ENCODE measurements around the gene NR4A3. TPM values are rescaled to one million over a fixed set of nuclear protein-coding genes. Genes with fewer than 3 reads are reported as not detected.

The NR4A3 gene
- total and polyA plus RNA-seq, 2 donors from 2014 or later, result 0.34 to 9.1 TPM

DNA sequence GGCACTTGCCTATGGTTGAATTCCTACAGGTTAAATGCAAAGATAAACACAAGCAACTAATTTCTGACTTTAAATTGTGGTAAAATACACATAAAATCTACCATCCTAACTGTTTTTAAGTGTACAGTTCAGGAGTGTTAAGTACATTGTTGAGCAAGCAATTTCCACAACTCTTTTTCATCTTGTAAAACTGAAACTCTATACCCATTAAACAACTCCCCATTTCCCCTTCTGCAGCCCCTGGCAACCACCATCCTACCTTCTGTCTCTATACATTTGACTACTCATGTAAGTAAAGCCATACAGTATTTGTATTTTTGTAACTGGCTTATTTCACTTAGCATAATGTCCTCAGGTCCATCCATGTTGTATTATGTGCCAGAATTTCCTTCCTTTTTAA, 46.3 kb downstream of the NR4A3 start:
- DNase-seq (no peak), FAIRE-seq (no peak)
- intact Hi-C loops (cut with DNase I), result no loop called here

DNA sequence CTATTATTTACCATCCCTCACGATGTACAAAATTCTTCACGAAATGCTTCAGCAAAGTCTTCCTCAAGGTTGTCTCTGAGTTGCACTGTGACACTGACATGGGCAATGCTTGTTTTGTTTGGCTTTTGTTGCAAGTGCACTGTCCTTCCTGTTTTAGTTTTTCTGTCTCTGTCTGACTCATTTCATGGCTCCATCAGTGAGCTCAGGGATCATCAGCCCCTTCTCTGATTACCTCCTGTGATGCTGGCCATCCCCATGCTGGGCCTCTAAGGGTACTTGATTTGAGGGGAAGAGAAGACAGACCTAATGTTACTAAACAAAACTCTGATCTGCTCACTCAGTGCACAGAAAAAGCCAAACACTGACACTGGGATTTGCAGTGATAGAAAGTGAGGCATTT, 47.2 kb downstream of the NR4A3 start:
- no peaks in the 10 kb centered on the region for H3K27me3 ChIP-seq (ENCODE audit: control insufficient read depth, insufficient read depth, low read length)
- FAIRE-seq (no peak), DNase-seq (no peak)
- intact Hi-C loops (cut with DNase I), result no loop called here
- H3K36me3 ChIP-seq (ENCODE audit: control insufficient read depth in 2 of 3, insufficient read depth in 3 of 3, low read length in 3 of 3), result no peaks in the 10 kb centered on the region
- TF ChIP-seq, protein P1, sequence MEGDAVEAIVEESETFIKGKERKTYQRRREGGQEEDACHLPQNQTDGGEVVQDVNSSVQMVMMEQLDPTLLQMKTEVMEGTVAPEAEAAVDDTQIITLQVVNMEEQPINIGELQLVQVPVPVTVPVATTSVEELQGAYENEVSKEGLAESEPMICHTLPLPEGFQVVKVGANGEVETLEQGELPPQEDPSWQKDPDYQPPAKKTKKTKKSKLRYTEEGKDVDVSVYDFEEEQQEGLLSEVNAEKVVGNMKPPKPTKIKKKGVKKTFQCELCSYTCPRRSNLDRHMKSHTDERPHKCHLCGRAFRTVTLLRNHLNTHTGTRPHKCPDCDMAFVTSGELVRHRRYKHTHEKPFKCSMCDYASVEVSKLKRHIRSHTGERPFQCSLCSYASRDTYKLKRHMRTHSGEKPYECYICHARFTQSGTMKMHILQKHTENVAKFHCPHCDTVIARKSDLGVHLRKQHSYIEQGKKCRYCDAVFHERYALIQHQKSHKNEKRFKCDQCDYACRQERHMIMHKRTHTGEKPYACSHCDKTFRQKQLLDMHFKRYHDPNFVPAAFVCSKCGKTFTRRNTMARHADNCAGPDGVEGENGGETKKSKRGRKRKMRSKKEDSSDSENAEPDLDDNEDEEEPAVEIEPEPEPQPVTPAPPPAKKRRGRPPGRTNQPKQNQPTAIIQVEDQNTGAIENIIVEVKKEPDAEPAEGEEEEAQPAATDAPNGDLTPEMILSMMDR (IDR thresholded peaks at IDR 0.05; ENCODE audit: borderline replicate concordance, extremely low read depth, insufficient read depth), result no peak
- no peaks in the 10 kb centered on the region for H3K4me1 ChIP-seq (ENCODE audit: control insufficient read depth in 2 of 3, insufficient read depth in 2 of 3, low read depth in 1 of 3, low read length in 3 of 3)
- no peak overlapping the region for H3K9ac ChIP-seq (ENCODE audit: low read length in 3 of 3)
- H3K4me3 ChIP-seq (ENCODE audit: low read length in 3 of 3), result no peak overlapping the region
- H3K9me3 ChIP-seq (ENCODE audit: control insufficient read depth in 2 of 3, insufficient read depth in 1 of 3, low read length in 3 of 3), result no peaks in the 10 kb centered on the region
- H3K27ac ChIP-seq (ENCODE audit: low read depth in 2 of 2, low read length in 2 of 2), result no peak overlapping the region

More for the DNA sequence above, 46.3 kb downstream of the NR4A3 start:
- Histone ChIP-seq H3K36me3 (ENCODE audit: control insufficient read depth in 2 of 3, insufficient read depth in 3 of 3, low read length in 3 of 3) (no peaks in the 10 kb centered on the region), H3K4me1 (ENCODE audit: control insufficient read depth in 2 of 3, insufficient read depth in 2 of 3, low read depth in 1 of 3, low read length in 3 of 3) (no peaks in the 10 kb centered on the region), H3K27ac (ENCODE audit: low read depth in 2 of 2, low read length in 2 of 2) (no peak overlapping the region), H3K4me3 (ENCODE audit: low read length in 3 of 3) (no peak overlapping the region), H3K9ac (ENCODE audit: low read length in 3 of 3) (no peak overlapping the region), H3K9me3 (ENCODE audit: control insufficient read depth in 2 of 3, insufficient read depth in 1 of 3, low read length in 3 of 3) (no peaks in the 10 kb centered on the region), H3K27me3 (ENCODE audit: control insufficient read depth, insufficient read depth, low read length) (no peaks in the 10 kb centered on the region)
- TF ChIP-seq, protein P1 (IDR thresholded peaks at IDR 0.05; ENCODE audit: borderline replicate concordance, extremely low read depth, insufficient read depth), result no peak

DNA sequence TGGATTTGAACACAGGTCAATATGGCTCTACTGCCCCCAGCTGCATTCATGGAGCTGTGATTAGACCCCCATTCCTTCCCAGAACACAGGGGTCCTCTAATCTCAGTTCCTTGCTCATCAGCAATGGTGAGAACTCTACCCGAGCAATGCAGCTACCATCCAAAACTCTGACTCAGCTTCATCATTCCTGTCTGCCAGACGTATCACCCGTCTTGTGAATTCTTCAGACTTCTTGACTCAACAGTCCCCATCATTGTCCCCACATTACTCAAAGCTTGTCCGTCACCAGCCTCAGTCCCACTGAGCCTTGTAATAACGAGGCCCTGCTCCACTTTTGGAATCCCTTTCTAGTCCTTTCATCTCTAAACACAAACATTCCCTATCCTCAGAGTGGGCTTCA, 48.4 kb downstream of the NR4A3 start:
- H3K27ac ChIP-seq (ENCODE audit: low read depth in 2 of 2, low read length in 2 of 2), result no peak overlapping the region
- intact Hi-C loops (cut with DNase I), result no loop called here
- no peak overlapping the region for H3K4me3 ChIP-seq (ENCODE audit: low read length in 3 of 3)
- no peak overlapping the region for H3K9ac ChIP-seq (ENCODE audit: low read length in 3 of 3)
- FAIRE-seq (no peak), DNase-seq (no peak)
- no peaks in the 10 kb centered on the region for H3K27me3 ChIP-seq (ENCODE audit: control insufficient read depth, insufficient read depth, low read length)
- H3K4me1 ChIP-seq (ENCODE audit: control insufficient read depth in 2 of 3, insufficient read depth in 2 of 3, low read depth in 1 of 3, low read length in 3 of 3), result no peaks in the 10 kb centered on the region
- no peaks in the 10 kb centered on the region for H3K36me3 ChIP-seq (ENCODE audit: control insufficient read depth in 2 of 3, insufficient read depth in 3 of 3, low read length in 3 of 3)
- TF ChIP-seq, protein P1 (IDR thresholded peaks at IDR 0.05; ENCODE audit: borderline replicate concordance, extremely low read depth, insufficient read depth), result no peak
- no peaks in the 10 kb centered on the region for H3K9me3 ChIP-seq (ENCODE audit: control insufficient read depth in 2 of 3, insufficient read depth in 1 of 3, low read length in 3 of 3)

DNA sequence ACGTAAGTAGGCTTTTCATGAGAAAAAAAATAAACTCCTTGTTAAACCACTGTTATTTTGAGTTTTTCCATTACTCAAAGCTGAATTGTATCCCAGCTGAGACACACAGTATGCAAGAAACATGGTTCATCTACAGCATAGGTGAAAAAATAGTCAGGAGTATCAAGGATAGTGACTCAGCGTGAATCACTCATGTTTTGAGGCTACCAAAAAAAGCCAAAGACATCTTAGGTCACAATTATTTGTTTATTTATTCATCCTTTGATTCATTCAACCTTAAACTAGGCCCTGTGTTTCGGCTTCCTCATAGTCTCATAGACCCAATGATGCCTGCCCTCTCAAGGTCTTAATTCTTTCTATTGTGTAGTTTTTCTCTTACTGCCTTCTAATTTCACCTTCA, 51.8 kb downstream of the NR4A3 start:
- H3K9ac ChIP-seq (ENCODE audit: low read length in 3 of 3), result no peak overlapping the region
- TF ChIP-seq, protein P1 (IDR thresholded peaks at IDR 0.05; ENCODE audit: borderline replicate concordance, extremely low read depth, insufficient read depth), result no peak
- intact Hi-C loops (cut with DNase I), result no loop called here
- H3K4me1 ChIP-seq (ENCODE audit: control insufficient read depth in 2 of 3, insufficient read depth in 2 of 3, low read depth in 1 of 3, low read length in 3 of 3), result no peaks in the 10 kb centered on the region
- DNase-seq (no peak), FAIRE-seq (no peak)
- no peaks in the 10 kb centered on the region for H3K27me3 ChIP-seq (ENCODE audit: control insufficient read depth, insufficient read depth, low read length)
- H3K36me3 ChIP-seq (ENCODE audit: control insufficient read depth in 2 of 3, insufficient read depth in 3 of 3, low read length in 3 of 3), result no peaks in the 10 kb centered on the region
- no peak overlapping the region for H3K4me3 ChIP-seq (ENCODE audit: low read length in 3 of 3)
- no peak overlapping the region for H3K27ac ChIP-seq (ENCODE audit: low read depth in 2 of 2, low read length in 2 of 2)
- no peaks in the 10 kb centered on the region for H3K9me3 ChIP-seq (ENCODE audit: control insufficient read depth in 2 of 3, insufficient read depth in 1 of 3, low read length in 3 of 3)
